HCT116 (cell line): ENCODE results near the gene POU2F3. TPM values are rescaled to one million over a fixed set of nuclear protein-coding genes. Genes with fewer than 3 reads are reported as not detected.

Experiments
- ATAC-seq: fragments of 200-7000 bp; cut with Tn5 transposase; 2 replicates; pipeline ENCODE4 v1.9.1; 2020; ENCODE audit warnings: mild to moderate bottlenecking, moderate library complexity
- BruUV-seq: library from RNA; stranded (reverse); fragments of 400-500 nt; replicated peaks from 2 replicates; lab custom pipeline; 2021; lab: Mats Ljungman, UMichigan
- CTCF ChIA-PET: fragments of 300-600 bp; sonication (Branson Sonifier 250); formaldehyde crosslinking; loops from one replicate; lab custom pipeline; 2021; ENCODE audit warnings: antibody characterized with exemption; lab: Charles Lee
- POLR2A ChIA-PET: fragments of 300-600, 350-600 bp; sonication (Branson Sonifier 250); formaldehyde crosslinking; loops from one replicate; lab custom pipeline; 2021; ENCODE audit warnings: antibody characterized with exemption; lab: Charles Lee
- RAD21 ChIA-PET, 2 experiments: fragments of 300-600 bp; sonication (Branson Sonifier 250); formaldehyde crosslinking; loops; one replicate each; lab custom pipeline; 2023; ENCODE audit warnings: low total read pairs in 2 of 2; ENCODE audit not compliant: uncharacterized antibody in 2 of 2, unreplicated experiment in 2 of 2, low non-redundant PET in 1 of 2; lab: Charles Lee
- DNase-seq: peaks from one replicate; pipeline ENCODE4 v3.0.0-alpha.2; 2010; ENCODE audit warnings: low read depth, low spot score
- H2AFZ ChIP-seq: fragments of 200-600 bp; shearing (Covaris generic), sonication (generic); 2 replicates; pipeline ENCODE4 v1.6.1; 2017; ENCODE audit warnings: low read depth, mixed run types, mixed read lengths, antibody characterized with exemption, low read length; ENCODE audit not compliant: poor library complexity, severe bottlenecking
- H3K27ac ChIP-seq: 2 replicates; pipeline ENCODE4 v1.5.1; 2012; ENCODE audit warnings: low read depth, low read length
- H3K27me3 ChIP-seq: fragments of 200-600 bp; sonication (generic); 2 replicates; pipeline ENCODE4 v1.6.1; 2016; ENCODE audit warnings: mixed run types, low read length, mixed read lengths; ENCODE audit not compliant: insufficient read depth
- H3K36me3 ChIP-seq, 2 experiments: fragments of 200-500 bp in 1 of 2; fragments of 200-600 bp in 1 of 2; sonication (Bioruptor generic) in 1 of 2; sonication (generic) in 1 of 2; 2 replicates each; pipeline versions ENCODE4 v1.5.1 to v1.6.1; 2014 to 2016; ENCODE audit warnings: low read length in 2 of 2, inconsistent platforms in 1 of 2, mixed read lengths in 1 of 2, mixed run types in 1 of 2; ENCODE audit not compliant: insufficient read depth in 2 of 2, control insufficient read depth in 1 of 2
- H3K4me1 ChIP-seq, 2 experiments: fragments of 200-600 bp in 1 of 2; sonication (generic) in 1 of 2; 2 replicates each; pipeline versions ENCODE4 v1.5.1 to v1.6.1; 2012 to 2017; ENCODE audit warnings: low read length in 2 of 2, inconsistent platforms in 1 of 2, mild to moderate bottlenecking in 1 of 2, mixed read lengths in 1 of 2, mixed run types in 1 of 2, moderate library complexity in 1 of 2; ENCODE audit not compliant: insufficient read depth in 2 of 2, control insufficient read depth in 1 of 2
- H3K4me2 ChIP-seq: fragments of 200-600 bp; sonication (generic); 2 replicates; pipeline ENCODE4 v1.6.1; 2017; ENCODE audit warnings: mixed run types, low read length, mixed read lengths
- H3K4me3 ChIP-seq, 2 experiments: fragments of 200-600 bp in 1 of 2; sonication (generic) in 1 of 2; replicated peaks in 1 of 2; 2 replicates each; pipeline ENCODE4 v1.5.1; 2011 to 2016; ENCODE audit warnings: low read length in 2 of 2, control low read depth in 1 of 2, low read depth in 1 of 2, mild to moderate bottlenecking in 1 of 2, mixed read lengths in 1 of 2, mixed run types in 1 of 2
- H3K79me2 ChIP-seq: fragments of 200-600 bp; sonication (generic); 2 replicates; pipeline ENCODE4 v1.6.1; 2017; ENCODE audit warnings: mild to moderate bottlenecking, mixed run types, low read length, moderate library complexity, mixed read lengths; ENCODE audit not compliant: insufficient read depth
- H3K9ac ChIP-seq: fragments of 200-600 bp; sonication (generic); 2 replicates; pipeline ENCODE4 v1.6.1; 2016; ENCODE audit warnings: low read length, mixed read lengths
- H3K9me2 ChIP-seq: fragments of 200-600 bp; sonication (generic), shearing (Covaris generic); 2 replicates; pipeline ENCODE4 v1.6.1; 2017; ENCODE audit warnings: mixed run types, mild to moderate bottlenecking, moderate library complexity; ENCODE audit not compliant: insufficient read depth
- H3K9me3 ChIP-seq, 2 experiments: fragments of 200-500 bp in 1 of 2; fragments of 200-600 bp in 1 of 2; sonication (Bioruptor generic) in 1 of 2; sonication (generic) in 1 of 2; 2 replicates each; pipeline ENCODE4 v1.6.1; 2014 to 2017; ENCODE audit warnings: low read length in 2 of 2, mixed read lengths in 2 of 2, inconsistent platforms in 1 of 2, low read depth in 1 of 2, mild to moderate bottlenecking in 1 of 2, mixed run types in 1 of 2, moderate library complexity in 1 of 2; ENCODE audit not compliant: control insufficient read depth in 1 of 2, insufficient read depth in 1 of 2
- H4K20me1 ChIP-seq: fragments of 200-600 bp; sonication (generic), shearing (Covaris generic); 2 replicates; pipeline ENCODE4 v1.6.1; 2017; ENCODE audit warnings: mixed run types, mild to moderate bottlenecking, moderate library complexity; ENCODE audit not compliant: insufficient read depth
- CEBPB ChIP-seq: IDR thresholded peaks from 2 replicates; pipeline ENCODE4 v1.6.1; 2012; ENCODE audit warnings: low read depth
- CTCF ChIP-seq, 3 experiments: fragments of 200-600 bp in 1 of 3; sonication (generic) in 1 of 3; IDR thresholded peaks in 2 of 3; conservative IDR thresholded peaks in 1 of 3; 2 replicates each; pipeline ENCODE4 v1.5.1; 2012 to 2017; ENCODE audit warnings: low read depth in 2 of 3, low read length in 2 of 3, antibody characterized with exemption in 1 of 3, borderline replicate concordance in 1 of 3, control low read depth in 1 of 3, mild to moderate bottlenecking in 1 of 3, mixed read lengths in 1 of 3, mixed run types in 1 of 3, moderate library complexity in 1 of 3; ENCODE audit not compliant: insufficient read depth in 1 of 3
- EZH2phosphoT487 ChIP-seq: fragments of 200-600 bp; IDR thresholded peaks from 2 replicates; pipeline ENCODE4 v1.6.1; 2018; ENCODE audit warnings: antibody characterized with exemption, borderline replicate concordance
- POLR2A ChIP-seq: IDR thresholded peaks from 2 replicates; pipeline ENCODE4 v1.7.0; 2011; ENCODE audit warnings: borderline replicate concordance; ENCODE audit not compliant: insufficient read depth, insufficient read length; ENCODE audit errors: extremely low read depth
- SP1 ChIP-seq: IDR thresholded peaks from 2 replicates; pipeline ENCODE4 v1.6.1; 2012; ENCODE audit warnings: low read depth
- TCF7L2 ChIP-seq: IDR thresholded peaks from 2 replicates; pipeline ENCODE4 v1.7.0; 2011; ENCODE audit warnings: borderline replicate concordance, inconsistent platforms; ENCODE audit not compliant: insufficient read depth, insufficient read length; ENCODE audit errors: extremely low read depth
- YY1 ChIP-seq: IDR thresholded peaks from 2 replicates; pipeline ENCODE4 v1.6.1; 2011; ENCODE audit warnings: low read length, low read depth, moderate library complexity, mild to moderate bottlenecking; ENCODE audit not compliant: insufficient replicate concordance; ENCODE audit errors: extremely low read depth
- ZFX ChIP-seq: fragments of 450-650 bp; IDR thresholded peaks from 2 replicates; pipeline ENCODE4 v1.6.1; 2017
- intact Hi-C: fragments of 100-400 bp; cut with micrococcal nuclease; formaldehyde crosslinking; loops from 2 replicates; pipeline ENCODE4 v1.10.0; 2022
- total RNA-seq: library from RNA; stranded (reverse); gene quantifications from one replicate; pipeline ENCODE4 v1.2.1, GENCODE V29; 2021; ENCODE audit not compliant: unreplicated experiment
- TF ChIP-seq, protein P1 (sequence below): IDR thresholded peaks from 2 replicates; pipeline ENCODE4 v1.6.1; 2011; ENCODE audit warnings: mild to moderate bottlenecking, low read length, moderate library complexity; ENCODE audit not compliant: insufficient replicate concordance; ENCODE audit errors: extremely low read depth

Gene POU2F3
- total RNA-seq, 1 experiment from 2014 or later, result 0.15 TPM

- POLR2A ChIA-PET, result no interaction called here
- no peak for ATAC-seq
Measured at GRCh38 chr11:120192831-120193625, 46.9 kb upstream of the POU2F3 start.

DNA sequence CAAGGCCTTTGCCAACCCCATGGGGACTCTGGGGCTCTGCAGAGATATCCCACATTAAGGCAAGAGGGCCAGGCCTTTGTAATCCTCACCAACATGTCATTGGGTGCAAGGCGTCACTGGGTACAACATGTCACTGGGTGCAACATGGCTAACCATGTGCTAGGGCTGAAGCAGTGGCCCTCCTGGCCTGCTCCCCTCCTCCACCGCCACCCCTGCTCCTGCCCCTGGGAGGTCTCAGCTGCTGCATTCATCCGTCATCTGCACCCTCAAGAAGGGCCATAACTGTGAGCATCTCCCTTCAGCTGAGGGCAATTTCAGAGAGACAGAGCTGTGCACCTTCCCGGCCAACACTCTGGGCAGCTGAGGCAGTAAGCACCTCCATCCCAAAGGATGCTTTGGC lies 45.8 kb upstream of the POU2F3 start:
- H3K27me3 ChIP-seq, result peaks cover 10% of the 10 kb centered on the region; the same call in 1 of the 2 replicates
- H3K9me3 ChIP-seq, result no peaks in the 10 kb centered on the region
- H4K20me1 ChIP-seq, result no peaks in the 10 kb centered on the region
- POLR2A ChIA-PET, result no interaction called here
- no peaks in the 10 kb centered on the region for H3K4me1 ChIP-seq
- intact Hi-C loops, result no loop called here
- DNase-seq, result no peak
- CTCF ChIA-PET, result no interaction called here
- H2AFZ ChIP-seq, result no peak overlapping the region
- no peak for TF ChIP-seq CEBPB
- no peak for TF ChIP-seq YY1
- TF ChIP-seq, protein P1, sequence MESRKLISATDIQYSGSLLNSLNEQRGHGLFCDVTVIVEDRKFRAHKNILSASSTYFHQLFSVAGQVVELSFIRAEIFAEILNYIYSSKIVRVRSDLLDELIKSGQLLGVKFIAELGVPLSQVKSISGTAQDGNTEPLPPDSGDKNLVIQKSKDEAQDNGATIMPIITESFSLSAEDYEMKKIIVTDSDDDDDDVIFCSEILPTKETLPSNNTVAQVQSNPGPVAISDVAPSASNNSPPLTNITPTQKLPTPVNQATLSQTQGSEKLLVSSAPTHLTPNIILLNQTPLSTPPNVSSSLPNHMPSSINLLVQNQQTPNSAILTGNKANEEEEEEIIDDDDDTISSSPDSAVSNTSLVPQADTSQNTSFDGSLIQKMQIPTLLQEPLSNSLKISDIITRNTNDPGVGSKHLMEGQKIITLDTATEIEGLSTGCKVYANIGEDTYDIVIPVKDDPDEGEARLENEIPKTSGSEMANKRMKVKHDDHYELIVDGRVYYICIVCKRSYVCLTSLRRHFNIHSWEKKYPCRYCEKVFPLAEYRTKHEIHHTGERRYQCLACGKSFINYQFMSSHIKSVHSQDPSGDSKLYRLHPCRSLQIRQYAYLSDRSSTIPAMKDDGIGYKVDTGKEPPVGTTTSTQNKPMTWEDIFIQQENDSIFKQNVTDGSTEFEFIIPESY, result no peak
- TF ChIP-seq CTCF (IDR thresholded peaks at IDR 0.05 in 2 of 3, conservative IDR thresholded peaks at IDR 0.05 in 1 of 3; ENCODE audit: borderline replicate concordance in 1 of 3, insufficient read depth in 1 of 3, low read depth in 2 of 3, low read length in 2 of 3), result no peak
- TF ChIP-seq TCF7L2, result no peak
- no peak for TF ChIP-seq ZFX
- no peak for TF ChIP-seq POLR2A
- no peak for TF ChIP-seq SP1
- TF ChIP-seq EZH2phosphoT487, result no peak
- RAD21 ChIA-PET, result no interaction called here
- no peaks in the 10 kb centered on the region for H3K79me2 ChIP-seq
- H3K9me2 ChIP-seq, result no peaks in the 10 kb centered on the region
- H3K4me3 ChIP-seq, result no peak overlapping the region
- H3K4me2 ChIP-seq, result no peak overlapping the region
- BruUV-seq, result no TSS peak
- H3K27ac ChIP-seq, result no peak overlapping the region
- H3K9ac ChIP-seq, result no peak overlapping the region
- ATAC-seq, result no peak
- no peaks in the 10 kb centered on the region for H3K36me3 ChIP-seq

More at GRCh38 chr11:120192831-120193625, 46.9 kb upstream of the POU2F3 start:
- H3K9me2 ChIP-seq, result no peaks in the 10 kb centered on the region
- no peak overlapping the region for H3K9ac ChIP-seq
- ChIA-PET CTCF (no interaction called here), RAD21 (no interaction called here)
- DNase-seq, result no peak
- no peak overlapping the region for H3K4me2 ChIP-seq
- no peak overlapping the region for H3K4me3 ChIP-seq
- BruUV-seq, result no TSS peak
- intact Hi-C loops, result no loop called here
- TF ChIP-seq YY1, result no peak
- no peak overlapping the region for H2AFZ ChIP-seq
- H4K20me1 ChIP-seq, result no peaks in the 10 kb centered on the region
- no peaks in the 10 kb centered on the region for H3K4me1 ChIP-seq
- no peaks in the 10 kb centered on the region for H3K9me3 ChIP-seq
- no peaks in the 10 kb centered on the region for H3K79me2 ChIP-seq
- H3K27me3 ChIP-seq, result peaks cover 10% of the 10 kb centered on the region; the same call in 1 of the 2 replicates
- no peaks in the 10 kb centered on the region for H3K36me3 ChIP-seq
- no peak overlapping the region for H3K27ac ChIP-seq
